Mammary epithelial cell (primary cell): ENCODE measurements around the gene EN2.

ENCODE experiments used
- EZH2 ChIP-seq: IDR thresholded peaks from 2 replicates; pipeline ENCODE4 v1.6.1; 2012; ENCODE audit warnings: low read length, inconsistent platforms, borderline replicate concordance
- TF ChIP-seq, protein P1 (sequence below), 2 donors: IDR thresholded peaks in 1 of 2; conservative IDR thresholded peaks in 1 of 2; 2 replicates each; pipeline ENCODE4 v1.5.1; 2011 to 2012; ENCODE audit warnings: inconsistent platforms in 2 of 2, low read length in 2 of 2, mild to moderate bottlenecking in 2 of 2, control low read depth in 1 of 2, low read depth in 1 of 2; ENCODE audit not compliant: insufficient read depth in 1 of 2; ENCODE audit errors: extremely low read depth in 1 of 2

DNA sequence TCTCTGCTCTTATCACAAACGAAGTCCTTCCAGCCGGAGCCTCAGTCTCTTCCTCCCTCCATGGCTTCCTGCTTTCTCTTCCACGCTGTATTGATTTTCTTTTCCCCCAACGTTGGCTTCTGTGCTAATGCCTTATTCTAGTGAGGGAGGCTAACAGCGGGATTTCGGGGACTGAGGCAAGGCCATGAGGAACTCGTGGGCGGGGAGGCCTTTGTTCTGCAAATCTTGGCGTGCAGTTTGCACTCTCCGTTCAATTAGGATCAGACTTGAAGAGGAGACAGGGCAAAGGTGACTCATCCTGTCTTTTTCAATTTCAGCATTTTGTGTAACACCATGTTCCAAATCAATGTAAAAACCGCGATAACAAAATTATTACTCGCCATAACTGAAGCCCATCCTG, 25.3 kb downstream of the EN2 start:
- TF ChIP-seq, protein P1, sequence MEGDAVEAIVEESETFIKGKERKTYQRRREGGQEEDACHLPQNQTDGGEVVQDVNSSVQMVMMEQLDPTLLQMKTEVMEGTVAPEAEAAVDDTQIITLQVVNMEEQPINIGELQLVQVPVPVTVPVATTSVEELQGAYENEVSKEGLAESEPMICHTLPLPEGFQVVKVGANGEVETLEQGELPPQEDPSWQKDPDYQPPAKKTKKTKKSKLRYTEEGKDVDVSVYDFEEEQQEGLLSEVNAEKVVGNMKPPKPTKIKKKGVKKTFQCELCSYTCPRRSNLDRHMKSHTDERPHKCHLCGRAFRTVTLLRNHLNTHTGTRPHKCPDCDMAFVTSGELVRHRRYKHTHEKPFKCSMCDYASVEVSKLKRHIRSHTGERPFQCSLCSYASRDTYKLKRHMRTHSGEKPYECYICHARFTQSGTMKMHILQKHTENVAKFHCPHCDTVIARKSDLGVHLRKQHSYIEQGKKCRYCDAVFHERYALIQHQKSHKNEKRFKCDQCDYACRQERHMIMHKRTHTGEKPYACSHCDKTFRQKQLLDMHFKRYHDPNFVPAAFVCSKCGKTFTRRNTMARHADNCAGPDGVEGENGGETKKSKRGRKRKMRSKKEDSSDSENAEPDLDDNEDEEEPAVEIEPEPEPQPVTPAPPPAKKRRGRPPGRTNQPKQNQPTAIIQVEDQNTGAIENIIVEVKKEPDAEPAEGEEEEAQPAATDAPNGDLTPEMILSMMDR (conservative IDR thresholded peaks at IDR 0.05 in 1 of 2, IDR thresholded peaks at IDR 0.05 in 1 of 2; ENCODE audit: extremely low read depth in 1 of 2, insufficient read depth in 1 of 2, low read depth in 1 of 2, low read length in 2 of 2), result no peak
- no peak for TF ChIP-seq EZH2
